ENCODE results near the gene SLBP. TPM values are rescaled to one million over a fixed set of nuclear protein-coding genes. Genes with fewer than 3 reads are reported as not detected.
A peak's percentile ranks its signal among the peaks of the same experiment; 100 is the strongest.

Gene SLBP
- total and polyA plus RNA-seq, 12 donors, result 19.0 to 81.0 (median 38.1) TPM

DNA sequence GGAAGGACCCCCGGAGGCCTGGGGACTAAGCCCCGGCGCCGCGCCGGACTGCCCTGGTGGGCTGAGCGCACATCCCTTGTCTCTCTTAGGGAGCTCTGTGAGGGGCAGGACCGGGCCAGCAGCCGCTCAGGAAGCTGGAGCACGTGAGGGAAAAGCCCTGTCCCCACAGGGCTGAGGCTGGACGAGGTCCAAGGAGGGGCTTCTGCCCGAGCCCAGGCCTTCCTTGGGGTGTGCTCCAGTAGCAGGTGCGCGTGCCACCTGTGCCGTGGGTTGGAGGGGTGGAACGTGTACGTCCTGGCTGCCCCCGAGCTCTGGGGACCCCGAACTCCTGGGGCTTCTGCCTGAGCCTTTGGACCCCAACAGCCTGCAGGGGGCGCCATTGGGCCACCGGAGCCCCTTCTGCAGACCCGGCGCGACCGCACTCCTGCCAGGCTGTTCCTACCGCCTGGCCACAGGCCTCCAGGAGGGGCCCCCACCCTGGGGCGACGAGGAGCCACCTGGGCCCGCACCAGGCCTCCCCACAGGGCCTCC lies 36.4 kb upstream of the SLBP start:
- no peak for TF ChIP-seq POLR2A (IDR thresholded peaks at IDR 0.05)
- TF ChIP-seq, protein P1, sequence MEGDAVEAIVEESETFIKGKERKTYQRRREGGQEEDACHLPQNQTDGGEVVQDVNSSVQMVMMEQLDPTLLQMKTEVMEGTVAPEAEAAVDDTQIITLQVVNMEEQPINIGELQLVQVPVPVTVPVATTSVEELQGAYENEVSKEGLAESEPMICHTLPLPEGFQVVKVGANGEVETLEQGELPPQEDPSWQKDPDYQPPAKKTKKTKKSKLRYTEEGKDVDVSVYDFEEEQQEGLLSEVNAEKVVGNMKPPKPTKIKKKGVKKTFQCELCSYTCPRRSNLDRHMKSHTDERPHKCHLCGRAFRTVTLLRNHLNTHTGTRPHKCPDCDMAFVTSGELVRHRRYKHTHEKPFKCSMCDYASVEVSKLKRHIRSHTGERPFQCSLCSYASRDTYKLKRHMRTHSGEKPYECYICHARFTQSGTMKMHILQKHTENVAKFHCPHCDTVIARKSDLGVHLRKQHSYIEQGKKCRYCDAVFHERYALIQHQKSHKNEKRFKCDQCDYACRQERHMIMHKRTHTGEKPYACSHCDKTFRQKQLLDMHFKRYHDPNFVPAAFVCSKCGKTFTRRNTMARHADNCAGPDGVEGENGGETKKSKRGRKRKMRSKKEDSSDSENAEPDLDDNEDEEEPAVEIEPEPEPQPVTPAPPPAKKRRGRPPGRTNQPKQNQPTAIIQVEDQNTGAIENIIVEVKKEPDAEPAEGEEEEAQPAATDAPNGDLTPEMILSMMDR (IDR thresholded peaks at IDR 0.05), result peak; percentile 66 to 86 (median 76)
- no peak overlapping the region for H3K4me3 ChIP-seq
- no peaks in the 10 kb centered on the region for H3K9me3 ChIP-seq (replicated peaks in 1 of 3)
- no peaks in the 10 kb centered on the region for H3K36me3 ChIP-seq (replicated peaks in 1 of 2)
- no peak overlapping the region for H3K27ac ChIP-seq
- 3 to 10% (median 6%) methylated on average over 6 to 29 of the region's 29 CpGs for WGBS, 4 donors
- intact Hi-C loops (cut with DNase I), result loop anchor here (2.0 to 5.0 kb wide), 3 partner anchors 58 to 154 kb away; no protein-coding TSS in a partner anchor
- peak; percentile 69 to 86 (median 78) for DNase-seq
- H3K4me1 ChIP-seq (replicated peaks in 1 of 2), result peaks cover 0 to 3% of the 10 kb centered on the region in 2 donors
- H3K27me3 ChIP-seq, result peaks cover 4% of the 10 kb centered on the region

DNA sequence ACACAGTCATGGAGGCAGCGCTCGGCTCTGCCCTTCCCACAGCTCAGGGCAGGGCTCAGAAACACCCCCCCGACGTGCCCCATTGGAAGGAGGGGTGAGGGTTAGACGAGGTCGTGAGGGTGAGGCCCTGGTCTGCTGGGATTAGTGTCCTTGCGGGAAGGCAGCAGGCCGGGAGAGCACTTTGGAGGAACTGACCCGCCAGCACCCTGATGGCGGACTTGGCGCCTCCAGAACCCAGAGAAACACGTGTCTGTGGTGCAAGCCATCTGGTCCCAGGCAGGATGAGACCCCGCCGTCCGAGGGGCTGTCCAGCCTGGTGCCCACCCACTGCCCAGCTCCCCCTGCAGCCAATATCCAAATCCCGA lies 35.5 kb upstream of the SLBP start:
- no peak for DNase-seq
- H3K4me1 ChIP-seq (replicated peaks in 1 of 2), result peaks cover 0 to 3% of the 10 kb centered on the region in 2 donors
- intact Hi-C loops (cut with DNase I), result loop anchor here (5.0 kb wide), 1 partner anchor 155 kb away; no protein-coding TSS in a partner anchor
- H3K36me3 ChIP-seq (replicated peaks in 1 of 2), result no peaks in the 10 kb centered on the region
- H3K27ac ChIP-seq, result no peak overlapping the region
- no peak for TF ChIP-seq POLR2A (IDR thresholded peaks at IDR 0.05)
- TF ChIP-seq, protein P1 (IDR thresholded peaks at IDR 0.05), result no peak
- H3K4me3 ChIP-seq, result no peak overlapping the region
- WGBS, 4 donors, result 77 to 89% (median 83%) methylated on average over 3 to 16 of the region's 16 CpGs
- H3K27me3 ChIP-seq, result peaks cover 4% of the 10 kb centered on the region
- no peaks in the 10 kb centered on the region for H3K9me3 ChIP-seq (replicated peaks in 1 of 3)

DNA sequence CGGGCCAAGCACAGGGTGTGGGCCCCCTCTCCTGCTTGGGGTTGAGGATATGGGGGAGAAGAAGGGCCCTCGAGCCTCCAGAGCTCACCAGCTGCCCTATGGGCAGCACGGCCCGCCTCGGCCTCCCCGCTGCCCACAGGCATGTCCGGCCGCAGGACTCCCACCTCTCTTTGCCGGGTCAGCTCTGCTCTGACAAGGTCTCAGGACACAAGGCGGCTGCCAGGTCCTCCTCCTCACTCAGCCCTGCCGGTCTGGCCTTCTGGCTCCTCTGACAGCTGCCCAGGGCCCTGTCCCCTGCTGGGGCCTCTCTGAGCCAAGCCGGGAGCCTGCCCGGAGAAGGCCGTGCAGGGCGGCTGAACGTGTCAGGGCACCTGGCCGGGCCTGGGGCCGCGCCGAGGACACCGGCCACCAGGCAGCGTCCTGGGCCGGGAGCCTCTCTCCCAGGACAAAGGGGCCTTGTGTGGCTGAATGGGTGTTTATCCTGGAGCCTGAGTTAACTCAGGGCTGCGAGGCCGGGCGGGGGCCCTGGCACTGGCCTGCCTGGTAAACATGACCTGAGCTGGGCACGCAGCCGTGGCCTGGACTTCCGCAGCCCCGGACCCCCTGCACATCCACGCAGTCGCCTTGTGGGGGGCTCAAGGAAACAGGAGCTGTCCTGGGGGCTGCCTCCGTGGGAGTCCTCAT lies 34.9 kb upstream of the SLBP start:
- Histone ChIP-seq H3K36me3 (replicated peaks in 1 of 2) (no peaks in the 10 kb centered on the region), H3K4me3 (no peak overlapping the region), H3K27ac (no peak overlapping the region), H3K4me1 (replicated peaks in 1 of 2) (peaks cover 0 to 3% of the 10 kb centered on the region in 2 donors), H3K9me3 (replicated peaks in 1 of 3) (no peaks in the 10 kb centered on the region), H3K27me3 (peaks cover 4% of the 10 kb centered on the region)
- DNase-seq, result no peak
- WGBS, 4 donors, result 80 to 100% (median 88%) methylated on average over 4 to 33 of the region's 33 CpGs
- TF ChIP-seq POLR2A (IDR thresholded peaks at IDR 0.05), result no peak
- TF ChIP-seq, protein P1 (IDR thresholded peaks at IDR 0.05), result no peak
- intact Hi-C loops (cut with DNase I), result loop anchor here (5.0 kb wide), 1 partner anchor 155 kb away; no protein-coding TSS in a partner anchor

DNA sequence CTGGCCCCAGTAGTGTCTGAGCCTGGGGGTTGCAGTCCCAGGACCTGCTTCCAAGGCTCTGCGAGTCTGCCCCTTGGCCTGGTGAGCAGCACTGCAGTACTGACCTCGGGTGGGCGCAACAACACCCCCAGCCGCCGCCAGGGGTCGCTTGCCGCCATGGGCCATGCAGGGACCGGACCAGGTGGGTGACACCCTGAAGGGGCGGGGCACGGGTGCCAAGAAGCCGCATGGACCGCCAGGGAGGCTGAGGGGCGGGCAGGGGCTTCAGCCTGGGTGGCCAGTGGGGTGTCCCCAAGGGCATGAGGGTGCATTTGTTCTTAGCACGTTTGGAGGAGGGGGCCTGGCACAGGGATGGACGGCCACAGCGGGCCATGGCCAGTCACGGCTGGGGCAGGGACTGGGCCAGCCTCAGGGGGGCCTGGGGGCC lies 34.2 kb upstream of the SLBP start:
- TF ChIP-seq POLR2A (IDR thresholded peaks at IDR 0.05), result no peak
- TF ChIP-seq, protein P1 (IDR thresholded peaks at IDR 0.05), result peak; percentile 64 to 84 (median 70)
- no peak overlapping the region for H3K27ac ChIP-seq
- WGBS, 4 donors, result 0 to 31% (median 16%) methylated on average over 3 to 17 of the region's 17 CpGs

More for the DNA sequence above, 34.2 kb upstream of the SLBP start:
- Histone ChIP-seq H3K4me3 (no peak overlapping the region), H3K9me3 (replicated peaks in 1 of 3) (no peaks in the 10 kb centered on the region), H3K27me3 (peaks cover 4% of the 10 kb centered on the region), H3K4me1 (replicated peaks in 1 of 2) (peaks cover 0 to 3% of the 10 kb centered on the region in 2 donors), H3K36me3 (replicated peaks in 1 of 2) (no peaks in the 10 kb centered on the region)
- DNase-seq, result peak; percentile 61 to 79 (median 66)
- intact Hi-C loops (cut with DNase I), result loop anchor here (5.0 kb wide), 1 partner anchor 156 kb away; no protein-coding TSS in a partner anchor

Data from adrenal gland (tissue), 12 donors.